NCI-H226 (cell line): ENCODE data around the gene KRT86.
A peak's percentile ranks its signal among the peaks of the same experiment; 100 is the strongest.
"Not testable (repeated sequence)": the region's sequence is repeated elsewhere in the genome, so short reads cannot be mapped to it uniquely, and the experiment has no call there.

Source experiments
- DNase-seq: peaks from one replicate; pipeline ENCODE4 v3.0.0-alpha.2; 2015

KRT86 gene

DNA sequence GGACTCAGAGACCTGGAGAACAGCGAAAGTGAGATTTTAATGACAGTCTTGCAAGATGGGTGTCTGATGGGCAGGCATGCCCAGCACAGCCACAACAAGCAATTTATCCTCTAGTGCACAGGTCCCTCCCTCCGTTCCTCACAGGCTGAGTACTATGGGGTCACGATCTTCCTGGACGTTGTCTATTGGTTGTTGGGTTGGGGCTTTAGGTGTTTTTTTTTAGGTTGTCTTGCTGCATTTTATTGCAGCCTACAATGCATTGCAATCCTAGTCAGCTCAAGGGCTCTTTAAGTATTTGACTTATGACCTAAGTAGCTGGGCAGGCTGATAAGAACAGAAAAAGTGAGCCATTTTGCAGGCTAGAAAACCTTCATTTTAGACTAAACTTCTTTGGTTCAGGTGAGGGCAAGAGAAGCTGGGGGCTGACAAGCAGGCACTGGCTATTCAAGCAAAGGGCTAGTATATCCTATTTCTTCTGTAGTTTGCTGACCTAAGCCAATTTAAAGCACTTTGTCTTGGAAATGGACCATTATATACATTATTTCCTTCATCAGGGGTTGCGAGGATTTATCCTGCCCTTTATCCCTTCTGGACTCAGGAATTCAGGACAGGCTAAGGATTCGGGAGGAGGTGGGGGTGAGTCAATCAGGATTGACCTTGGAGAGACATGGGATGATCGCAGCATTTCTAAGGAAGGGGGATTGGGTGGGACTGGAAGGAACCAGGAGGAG is 35.4 kb upstream of the KRT86 start:
- DNase-seq: no peak

DNA sequence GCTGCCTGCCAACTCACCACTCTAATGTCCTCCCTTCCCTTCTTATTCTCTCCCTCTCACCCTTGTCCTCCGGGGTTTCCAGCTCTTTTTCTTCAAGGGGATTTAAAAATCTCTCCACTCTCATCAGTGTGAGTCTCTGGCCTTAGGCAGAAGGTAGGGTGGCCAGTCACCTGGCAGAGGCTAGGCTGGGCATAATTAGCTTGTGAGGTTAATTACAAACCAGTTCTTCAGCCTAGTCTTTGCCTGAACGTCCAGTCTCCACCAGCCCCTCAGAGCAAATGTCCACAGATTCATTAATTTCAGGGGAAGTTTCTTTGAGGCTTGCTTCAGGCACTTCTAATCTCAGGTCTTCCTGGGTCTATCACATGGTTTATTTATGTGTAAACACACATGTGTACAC is 34.7 kb upstream of the KRT86 start:
- no peak for DNase-seq

DNA sequence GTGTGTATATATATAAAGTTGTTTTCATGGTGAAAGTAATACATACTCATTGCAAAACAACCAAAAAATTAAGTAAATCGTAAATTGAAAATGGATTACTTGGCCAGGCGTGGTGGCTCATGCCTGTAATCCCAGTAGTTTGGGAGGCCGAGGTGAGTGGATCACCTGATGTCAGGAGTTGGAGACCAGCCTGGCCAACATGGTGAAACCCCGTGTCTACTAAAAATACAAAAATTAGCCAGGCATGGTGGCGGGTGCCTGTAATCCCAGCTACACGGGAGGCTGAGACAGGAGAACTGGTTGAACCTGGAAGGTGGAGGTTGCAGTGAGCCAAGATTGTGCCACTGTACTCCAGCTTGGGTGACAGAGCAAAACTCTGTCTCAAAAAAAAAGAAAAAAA is 34.2 kb upstream of the KRT86 start:
- not testable (repeated sequence) for DNase-seq

DNA sequence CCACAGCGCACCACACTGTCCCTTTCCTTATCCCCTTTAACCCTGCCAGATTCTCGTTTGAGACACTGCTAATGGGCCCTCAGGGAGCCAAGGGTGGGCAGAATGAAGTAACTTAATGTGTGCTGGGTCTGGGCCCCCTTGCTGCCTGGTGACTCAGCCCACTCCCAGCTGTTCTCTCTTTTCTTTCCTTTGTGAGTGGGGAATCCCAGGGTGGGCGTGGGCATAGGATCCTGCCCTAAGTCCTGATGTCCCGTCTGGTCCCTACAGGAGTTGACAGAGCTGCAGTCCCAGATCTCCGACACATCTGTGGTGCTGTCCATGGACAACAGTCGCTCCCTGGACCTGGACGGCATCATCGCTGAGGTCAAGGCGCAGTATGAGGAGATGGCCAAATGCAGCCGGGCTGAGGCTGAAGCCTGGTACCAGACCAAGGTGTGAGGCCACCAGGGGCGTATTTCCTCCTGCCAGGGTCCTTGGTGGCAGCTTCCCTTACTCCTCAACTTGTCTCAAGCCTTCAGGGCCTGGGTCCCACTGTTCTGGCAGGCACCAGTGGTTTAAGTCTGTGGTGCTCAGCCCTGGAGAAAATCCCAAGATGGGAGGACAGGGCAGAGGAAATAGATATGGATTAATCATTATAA is 33.1 kb upstream of the KRT86 start:
- no peak for DNase-seq

DNA sequence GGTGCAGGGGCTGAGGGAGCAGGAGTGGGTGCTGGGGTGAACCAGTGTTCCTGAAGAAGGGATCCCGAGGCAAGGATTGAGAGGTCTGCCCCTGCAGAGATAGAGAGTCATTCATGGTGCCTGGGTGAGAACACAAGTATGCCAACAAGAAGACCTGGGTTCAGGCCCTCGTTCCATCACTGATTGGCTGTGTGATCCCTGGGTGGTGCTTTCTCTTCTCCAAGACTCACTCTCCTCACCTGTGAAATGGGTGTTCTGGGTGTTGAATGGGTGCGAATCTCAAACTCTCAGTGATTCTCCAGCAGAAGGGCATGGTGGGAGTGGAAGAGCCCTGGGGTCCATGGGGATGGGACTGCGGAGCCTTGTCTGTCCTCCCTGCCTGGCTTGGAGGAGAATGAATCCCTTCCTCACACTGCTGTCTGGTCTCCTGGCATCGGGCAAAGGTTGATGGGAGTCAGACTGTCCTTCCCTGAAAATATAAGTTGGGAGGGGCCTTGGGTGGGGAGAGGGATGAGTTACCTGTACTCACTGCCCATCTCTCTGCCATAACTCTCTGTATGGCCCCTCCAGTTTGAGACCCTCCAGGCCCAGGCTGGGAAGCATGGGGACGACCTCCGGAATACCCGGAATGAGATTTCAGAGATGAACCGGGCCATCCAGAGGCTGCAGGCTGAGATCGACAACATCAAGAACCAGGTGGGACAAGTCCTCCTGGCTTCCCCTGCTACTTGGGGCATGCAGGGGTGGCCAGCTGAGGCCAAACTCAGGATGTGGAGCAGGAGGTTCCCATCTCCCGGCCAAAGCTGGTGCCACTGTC is 31.8 kb upstream of the KRT86 start:
- no peak for DNase-seq

DNA sequence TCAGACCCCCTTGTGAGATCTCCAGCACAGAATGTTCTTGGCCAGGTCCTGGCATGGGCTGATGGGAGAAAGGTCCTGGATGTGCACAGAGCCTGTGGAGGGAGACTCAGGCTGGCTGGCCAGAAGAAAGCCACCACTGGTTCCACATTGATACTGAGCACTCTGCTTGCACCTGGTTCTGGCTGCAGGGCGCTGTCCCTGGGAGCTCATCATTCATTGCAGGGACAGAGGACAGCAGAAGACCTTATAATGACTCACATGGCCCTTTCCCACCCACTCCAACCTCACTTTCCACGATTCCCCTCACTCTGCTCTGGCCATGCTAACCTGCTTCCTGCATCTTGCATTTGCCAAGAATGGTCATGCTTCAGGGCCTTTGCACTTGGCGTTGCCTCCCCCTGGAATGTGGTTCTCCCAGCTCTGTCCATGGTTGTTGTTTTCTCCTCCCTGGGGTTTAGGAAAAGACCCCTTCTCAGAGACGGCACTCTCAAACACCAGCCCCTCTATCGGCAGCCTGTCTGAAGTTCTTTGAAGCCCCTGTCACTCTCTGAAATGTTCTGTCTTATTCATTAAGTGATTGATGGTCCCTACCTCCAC is 31.1 kb upstream of the KRT86 start:
- no peak for DNase-seq

DNA sequence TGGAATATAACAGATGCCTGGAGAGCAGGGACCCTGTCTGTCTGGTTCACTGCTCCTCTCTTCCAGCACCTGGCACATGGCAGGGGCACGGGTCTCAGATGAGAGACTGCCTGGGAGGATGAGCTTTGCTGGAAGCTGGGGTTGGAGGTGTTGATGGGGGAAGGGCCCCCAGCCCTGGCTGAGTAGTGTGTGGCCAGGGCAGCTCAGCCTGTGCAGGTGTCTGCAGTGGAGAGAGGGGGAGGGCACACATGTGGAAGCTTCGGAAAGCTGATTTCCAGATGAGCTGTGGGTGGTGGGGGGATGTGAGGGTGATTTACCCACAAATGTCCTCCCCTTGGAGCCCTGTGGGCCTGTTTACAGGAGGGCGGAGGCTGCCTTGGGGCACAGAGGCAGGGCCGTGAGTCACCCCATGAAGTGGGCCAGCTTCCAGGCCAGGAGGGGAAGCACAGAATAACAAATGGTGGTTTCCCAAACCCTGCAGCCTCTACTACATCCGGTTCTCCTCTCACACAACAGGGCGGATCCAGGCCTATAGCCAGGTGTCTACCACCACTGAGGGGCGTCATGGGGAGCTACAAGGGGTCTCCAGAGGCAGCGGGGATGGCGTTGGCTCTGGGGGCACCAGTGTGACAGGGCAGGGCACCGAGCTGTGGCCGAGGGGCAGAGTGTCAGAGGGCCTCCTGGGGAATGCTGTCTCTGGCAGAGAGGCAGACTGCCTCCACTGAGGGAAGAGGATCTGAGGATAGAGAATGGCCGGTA is 30.4 kb upstream of the KRT86 start:
- DNase-seq: peak; percentile 93

DNA sequence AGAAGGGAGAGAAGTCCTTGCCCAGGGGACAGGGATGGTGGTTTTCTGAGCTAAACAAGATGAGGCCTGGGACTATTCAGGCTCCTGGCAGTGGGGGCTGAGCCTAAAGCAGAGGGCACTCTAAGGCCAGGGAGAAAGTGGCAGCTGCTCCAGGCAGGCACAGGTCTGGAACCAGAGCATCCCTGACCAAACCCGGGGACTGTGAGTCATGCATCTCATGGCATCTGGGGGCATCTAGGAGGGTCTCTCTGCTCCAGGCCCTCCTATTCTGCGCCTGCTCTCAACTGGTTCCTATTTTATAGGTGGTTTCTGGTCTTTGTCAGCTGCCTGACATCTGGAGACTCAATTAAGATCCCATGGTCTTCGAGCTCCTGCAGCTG is 29.8 kb upstream of the KRT86 start:
- DNase-seq: no peak

DNA sequence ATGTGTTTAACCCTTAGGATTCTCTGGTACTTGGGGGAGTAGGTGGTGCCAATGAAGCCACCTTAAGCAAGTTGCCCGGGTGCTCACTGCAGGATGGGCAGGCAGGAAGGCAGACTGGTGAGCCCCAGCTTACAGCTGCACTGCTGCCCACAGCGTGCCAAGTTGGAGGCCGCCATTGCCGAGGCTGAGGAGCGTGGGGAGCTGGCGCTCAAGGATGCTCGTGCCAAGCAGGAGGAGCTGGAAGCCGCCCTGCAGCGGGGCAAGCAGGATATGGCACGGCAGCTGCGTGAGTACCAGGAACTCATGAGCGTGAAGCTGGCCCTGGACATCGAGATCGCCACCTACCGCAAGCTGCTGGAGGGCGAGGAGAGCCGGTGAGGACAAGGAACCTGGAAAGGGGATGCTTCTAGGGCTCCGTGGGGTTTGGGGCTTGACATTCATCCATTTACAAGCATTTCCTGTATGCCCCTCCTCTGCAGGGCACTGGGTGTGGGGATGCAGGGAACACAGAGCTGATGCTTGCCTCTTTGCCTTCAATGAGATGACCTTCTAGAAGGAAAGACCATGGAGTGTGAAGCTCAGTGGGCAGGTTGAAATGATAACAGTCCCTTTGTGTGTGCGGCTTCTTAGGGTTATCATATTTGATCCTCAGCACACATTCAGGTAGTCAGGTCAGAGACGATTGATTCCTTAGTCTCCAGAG is 29.0 kb upstream of the KRT86 start:
- no peak for DNase-seq

DNA sequence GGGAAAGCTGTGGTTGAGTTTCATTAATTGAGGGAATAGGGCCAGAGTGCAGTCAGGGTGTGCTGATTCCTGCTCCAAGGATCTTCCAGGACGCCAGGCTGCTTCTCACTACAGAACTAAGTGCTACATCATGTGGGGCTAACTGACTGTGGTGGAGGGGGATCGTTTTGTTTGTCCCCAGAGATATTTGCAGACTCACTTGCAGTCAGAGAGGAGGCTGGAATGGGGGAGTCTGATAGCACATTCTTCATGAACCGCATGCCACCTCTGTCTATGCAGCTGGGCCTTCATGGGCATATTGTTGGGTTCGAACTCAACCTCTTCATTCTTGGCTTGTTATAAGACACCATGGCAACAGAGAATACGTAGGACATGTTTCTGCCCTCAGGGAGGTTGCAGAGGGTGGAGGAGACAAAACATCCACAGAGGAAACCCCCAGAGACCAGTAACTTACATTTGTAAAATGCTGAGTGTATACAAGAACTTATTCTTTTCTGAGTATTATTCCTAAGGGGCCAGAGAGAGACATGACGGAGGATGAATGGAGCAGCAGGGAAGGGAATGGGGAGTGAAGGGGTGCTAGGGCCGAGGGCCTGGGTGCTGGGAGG is 28.4 kb upstream of the KRT86 start:
- DNase-seq: no peak

DNA sequence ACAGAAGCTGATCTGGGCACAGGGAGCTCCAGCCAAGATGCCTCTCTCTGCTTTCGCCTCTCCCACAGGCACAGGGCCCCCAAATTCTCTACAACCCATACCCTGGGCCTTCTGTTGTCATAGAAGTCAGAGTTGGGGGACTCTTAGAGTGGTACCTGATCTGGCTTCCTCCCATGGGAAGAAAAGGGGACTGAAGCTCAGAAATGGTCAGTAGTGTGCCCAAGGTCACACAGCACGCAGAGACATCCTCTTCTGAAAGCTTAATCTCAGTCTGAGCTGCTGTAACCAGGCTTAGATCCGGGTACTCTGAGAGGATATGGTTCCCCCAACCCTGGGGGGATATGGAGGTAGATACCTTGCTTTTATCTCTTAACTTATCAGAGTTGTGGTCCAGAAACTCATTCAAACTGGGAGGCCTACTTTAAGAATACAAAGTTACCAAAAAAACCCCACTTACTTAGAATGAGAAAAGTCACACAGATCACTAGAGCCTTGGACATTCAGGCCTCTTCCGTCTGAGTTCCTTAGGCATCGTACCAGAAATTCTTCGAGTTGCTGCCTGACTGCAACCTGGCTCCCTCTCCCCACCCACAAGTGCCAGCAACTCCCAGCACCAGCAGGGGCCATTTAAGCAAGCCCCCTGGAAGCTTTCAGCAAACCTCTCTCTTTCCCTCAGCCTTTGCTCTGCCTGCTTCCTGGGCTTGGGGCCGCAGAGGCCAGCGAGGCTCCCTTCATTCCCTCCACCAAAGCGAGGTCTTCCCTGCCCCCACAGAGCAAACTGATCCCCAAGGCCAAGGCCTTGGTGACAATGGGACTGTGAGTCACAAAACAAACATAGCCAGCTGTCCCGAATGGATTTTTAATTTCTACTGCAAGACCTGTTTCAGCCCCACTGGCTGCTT is 27.5 kb upstream of the KRT86 start:
- DNase-seq: no peak

DNA sequence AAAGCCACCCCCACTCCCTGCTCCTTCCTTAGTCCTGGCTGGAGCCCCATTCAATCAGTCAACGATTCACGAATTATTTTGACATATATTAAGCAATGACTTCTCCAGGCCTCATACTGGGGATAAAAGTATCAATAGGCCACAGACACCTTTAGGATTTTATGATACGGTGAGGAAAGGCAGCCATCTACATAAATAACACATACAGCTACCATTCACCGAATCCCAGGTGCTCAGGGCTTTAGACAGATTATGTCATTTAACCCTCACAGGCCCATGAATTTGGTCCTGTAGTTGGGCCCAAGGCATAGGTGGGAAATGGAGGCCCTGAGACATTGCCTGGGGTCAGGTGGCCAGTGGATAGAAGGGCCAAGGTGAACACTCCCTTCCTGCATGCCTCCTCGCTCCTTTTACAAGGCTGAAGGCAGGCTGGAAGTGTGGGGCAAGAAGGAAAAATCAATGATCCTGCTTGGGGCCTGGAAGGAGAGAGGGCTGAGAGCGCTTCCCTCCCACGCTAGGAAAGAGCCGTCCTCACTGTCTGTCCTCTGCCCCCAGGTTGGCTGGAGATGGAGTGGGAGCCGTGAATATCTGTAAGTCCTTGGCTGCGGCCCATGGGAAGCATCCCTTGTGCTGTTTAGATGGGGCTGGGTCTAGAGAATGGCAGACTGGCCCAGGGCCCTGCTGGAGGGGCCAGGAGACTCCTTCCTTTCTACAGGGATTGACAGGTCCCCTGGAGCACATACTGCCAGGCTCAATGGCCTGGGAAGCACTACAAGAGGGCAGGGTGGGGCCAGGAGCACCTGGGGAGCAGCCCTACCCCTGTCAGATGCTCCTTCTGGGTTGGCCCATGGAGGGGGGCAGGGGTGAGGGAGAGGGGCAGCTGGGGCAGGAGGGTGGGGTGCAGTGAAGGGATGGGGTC is 26.6 kb upstream of the KRT86 start:
- no peak for DNase-seq

DNA sequence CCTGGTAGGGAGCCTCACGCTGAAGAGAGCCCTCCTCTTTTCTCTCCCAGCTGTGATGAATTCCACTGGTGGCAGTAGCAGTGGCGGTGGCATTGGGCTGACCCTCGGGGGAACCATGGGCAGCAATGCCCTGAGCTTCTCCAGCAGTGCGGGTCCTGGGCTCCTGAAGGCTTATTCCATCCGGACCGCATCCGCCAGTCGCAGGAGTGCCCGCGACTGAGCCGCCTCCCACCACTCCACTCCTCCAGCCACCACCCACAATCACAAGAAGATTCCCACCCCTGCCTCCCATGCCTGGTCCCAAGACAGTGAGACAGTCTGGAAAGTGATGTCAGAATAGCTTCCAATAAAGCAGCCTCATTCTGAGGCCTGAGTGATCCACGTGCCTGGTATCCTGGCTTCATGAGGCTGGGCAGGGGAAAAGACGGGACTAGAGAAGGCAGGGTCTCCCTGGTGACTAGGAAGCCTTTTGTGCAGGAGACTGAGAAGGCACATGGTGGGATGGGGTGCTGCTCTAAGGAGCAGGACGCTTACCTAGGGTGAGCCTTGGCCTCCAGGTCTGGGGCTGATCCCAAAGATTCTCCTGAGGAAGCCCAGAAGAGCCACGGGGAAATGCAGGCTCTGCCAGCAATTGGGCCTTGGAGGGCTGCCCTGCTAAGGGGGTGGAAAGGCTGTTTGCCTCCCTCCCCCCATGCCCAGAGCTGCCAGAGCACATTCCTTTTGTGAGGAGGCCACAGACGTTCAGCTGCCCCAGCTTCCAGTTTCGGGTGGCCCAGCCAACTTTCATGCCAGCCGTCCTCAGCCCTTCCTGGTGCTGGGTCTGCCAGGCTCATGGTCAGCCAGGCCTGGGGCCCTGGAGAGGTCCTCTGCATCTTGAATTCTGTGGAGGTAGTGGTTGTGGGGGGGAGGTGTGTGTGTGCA is 25.6 kb upstream of the KRT86 start:
- DNase-seq: no peak

DNA sequence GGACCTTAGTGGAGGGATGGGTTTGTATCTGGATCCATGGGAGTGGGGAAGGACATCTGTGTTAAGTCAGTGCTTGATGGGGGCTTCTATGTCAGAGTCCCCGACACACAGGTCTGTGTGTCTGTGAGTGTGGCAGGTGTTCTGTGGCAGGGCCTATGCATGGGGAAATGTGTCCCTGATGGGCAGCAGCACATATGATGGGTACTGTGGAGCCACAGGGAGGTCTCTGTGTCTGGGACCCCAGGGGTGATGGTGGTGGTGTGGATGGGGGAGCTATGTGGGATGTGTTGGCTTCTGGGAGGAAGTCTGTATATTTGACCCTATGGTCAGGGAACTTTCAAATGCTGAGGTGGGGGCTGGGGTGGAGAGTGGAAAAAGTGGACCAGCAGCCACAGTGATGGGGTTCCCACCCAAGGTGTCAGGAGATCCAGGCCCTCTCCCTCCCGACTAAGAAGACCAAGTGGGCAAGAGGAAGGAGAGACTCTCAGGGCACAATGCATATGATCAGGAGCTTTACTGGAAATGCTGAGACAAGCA is 24.9 kb upstream of the KRT86 start:
- DNase-seq: no peak

DNA sequence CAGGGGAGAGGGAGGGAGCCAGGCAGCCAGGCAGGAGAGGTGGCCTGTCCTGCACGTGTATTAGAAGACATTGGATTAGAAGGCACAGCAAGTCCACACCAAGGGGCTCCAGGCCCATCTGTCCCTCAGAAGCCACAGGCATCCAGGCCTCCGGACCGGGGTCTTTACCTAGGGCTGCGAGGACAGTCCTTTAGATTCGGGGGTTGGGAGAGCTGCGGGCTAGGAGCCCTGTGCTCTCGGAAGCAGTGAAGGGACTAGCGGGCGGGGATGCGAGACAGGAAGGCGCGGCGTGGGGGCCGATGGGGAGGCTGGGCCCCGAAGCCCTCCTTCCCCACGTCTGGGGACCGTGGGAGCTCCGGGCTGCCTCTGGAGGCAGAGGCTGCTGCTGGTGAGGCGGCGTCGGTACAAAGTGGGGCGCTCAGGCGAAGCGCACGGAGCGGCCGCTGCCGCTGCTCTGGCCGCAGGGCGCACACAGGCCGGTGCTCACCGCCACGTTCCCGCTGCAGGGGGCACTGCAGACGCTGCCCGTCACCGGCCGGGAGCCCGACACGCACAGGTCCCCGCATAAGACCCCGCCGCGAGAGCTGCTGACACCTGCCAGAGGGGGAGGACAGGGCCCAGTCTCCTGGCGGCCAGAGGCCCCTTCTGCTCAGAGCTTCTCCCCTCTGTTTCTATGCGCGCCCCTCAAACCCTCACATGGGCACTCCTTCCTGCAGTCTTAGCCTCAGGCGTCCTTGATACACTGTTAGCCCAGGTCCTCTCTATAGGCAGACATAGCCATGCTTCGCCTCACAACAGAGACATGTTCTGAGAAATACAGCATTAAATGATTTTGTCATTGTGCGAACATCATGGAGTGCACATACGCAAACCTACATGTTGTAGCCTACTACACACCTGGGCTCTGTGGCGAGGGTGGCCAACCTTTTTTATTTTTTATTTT is 24.1 kb upstream of the KRT86 start:
- DNase-seq: no peak

DNA sequence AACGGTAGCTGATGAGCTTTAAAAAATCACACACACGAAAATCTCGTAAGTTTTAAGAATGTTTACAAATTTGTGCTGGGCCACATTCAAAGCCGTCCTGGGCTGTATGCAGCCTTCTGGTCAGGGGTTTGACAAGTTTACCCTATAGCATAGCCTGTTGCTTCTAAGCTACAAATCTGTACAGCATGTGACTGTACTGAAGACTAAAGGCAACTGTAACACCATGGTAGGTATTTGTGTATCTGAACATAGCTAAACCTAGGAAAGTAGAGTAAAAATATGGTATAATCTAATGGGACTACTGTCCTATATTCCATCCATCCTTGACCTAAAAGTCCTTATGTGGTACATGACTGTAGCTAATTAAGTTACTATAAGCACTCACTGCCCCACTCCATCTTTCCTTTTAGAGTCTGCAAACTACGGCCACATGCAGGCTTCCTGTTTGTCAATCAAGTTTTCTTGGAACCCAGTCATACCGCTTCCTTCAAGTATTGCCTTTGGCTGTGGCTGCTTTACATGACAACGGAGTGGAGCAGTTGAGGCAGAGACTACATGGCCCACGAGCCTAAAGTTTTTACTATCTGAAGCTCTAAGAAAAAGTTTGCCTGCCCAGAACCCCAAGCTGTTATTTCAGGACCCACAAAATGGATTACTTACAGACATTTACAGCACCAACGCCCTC is 22.9 kb upstream of the KRT86 start:
- DNase-seq: peak; percentile 43
